IPS DF 6.9 (cell line): Measurements from ENCODE around the gene SNX13.

ENCODE experiments used
- DNase-seq: peaks from one replicate; pipeline ENCODE4 v3.0.0-alpha.2; 2013; ENCODE audit warnings: low read depth, low spot score
- H3K27ac ChIP-seq: one replicate; pipeline ENCODE4 v1.5.1; 2013; ENCODE audit warnings: low read length, control low read depth
- H3K27me3 ChIP-seq: 2 replicates; pipeline ENCODE4 v1.6.1; 2013; ENCODE audit warnings: mild to moderate bottlenecking, low read length; ENCODE audit not compliant: control insufficient read depth, insufficient read depth
- H3K36me3 ChIP-seq: 2 replicates; pipeline ENCODE4 v1.6.1; 2013; ENCODE audit warnings: low read length; ENCODE audit not compliant: control insufficient read depth, insufficient read depth
- H3K4me1 ChIP-seq: 2 replicates; pipeline ENCODE4 v1.6.1; 2013; ENCODE audit warnings: low read length; ENCODE audit not compliant: control insufficient read depth, insufficient read depth
- H3K4me3 ChIP-seq: 2 replicates; pipeline ENCODE4 v1.5.1; 2013; ENCODE audit warnings: mild to moderate bottlenecking, low read length
- H3K9me3 ChIP-seq: 2 replicates; pipeline ENCODE4 v1.6.1; 2013; ENCODE audit warnings: low read length, inconsistent platforms; ENCODE audit not compliant: control insufficient read depth, insufficient read depth
- WGBS: extraction: QIAGEN DNeasy Blood & Tissue Kit; methylation state at CpG from one replicate; pipeline ENCODE4 v1.1.7; 2013; ENCODE audit warnings: mixed read lengths, missing lambda C conversion rate; ENCODE audit not compliant: insufficient read length, insufficient coverage; 5-methylcytosine and 5-hydroxymethylcytosine counted together

The SNX13 gene

GRCh38 chr7:17882685-17883084 lies 57.6 kb downstream of the SNX13 start:
- no CpG with 5 or more reads among the region's 6 CpGs for WGBS
- no peaks in the 10 kb centered on the region for H3K36me3 ChIP-seq

GRCh38 chr7:17879075-17879661 lies 61.1 kb downstream of the SNX13 start:
- Histone ChIP-seq H3K4me1 (no peaks in the 10 kb centered on the region), H3K9me3 (no peaks in the 10 kb centered on the region), H3K36me3 (no peaks in the 10 kb centered on the region), H3K4me3 (no peak overlapping the region), H3K27me3 (no peaks in the 10 kb centered on the region), H3K27ac (no peak overlapping the region)
- no peak for DNase-seq
- no CpG with 5 or more reads among the region's 2 CpGs for WGBS

More at GRCh38 chr7:17882685-17883084, 57.6 kb downstream of the SNX13 start:
- no peaks in the 10 kb centered on the region for H3K27me3 ChIP-seq
- H3K9me3 ChIP-seq, result no peaks in the 10 kb centered on the region
- H3K4me3 ChIP-seq, result no peak overlapping the region
- DNase-seq, result no peak
- H3K27ac ChIP-seq, result no peak overlapping the region
- H3K4me1 ChIP-seq, result no peaks in the 10 kb centered on the region

GRCh38 chr7:17878627-17879026 lies 61.7 kb downstream of the SNX13 start:
- DNase-seq, result no peak
- WGBS, result no CpG with 5 or more reads among the region's 1 CpG

GRCh38 chr7:17871815-17872533 lies 68.3 kb downstream of the SNX13 start:
- no peak overlapping the region for H3K4me3 ChIP-seq
- H3K36me3 ChIP-seq, result peaks cover 2% of the 10 kb centered on the region; the same call in 1 of the 2 replicates
- H3K4me1 ChIP-seq, result no peaks in the 10 kb centered on the region
- no peaks in the 10 kb centered on the region for H3K27me3 ChIP-seq
- no CpG with 5 or more reads among the region's 8 CpGs for WGBS
- H3K9me3 ChIP-seq, result no peaks in the 10 kb centered on the region
- no peak for DNase-seq
- H3K27ac ChIP-seq, result no peak overlapping the region

More at GRCh38 chr7:17878627-17879026, 61.7 kb downstream of the SNX13 start:
- no peaks in the 10 kb centered on the region for H3K36me3 ChIP-seq
- no peak overlapping the region for H3K4me3 ChIP-seq
- no peaks in the 10 kb centered on the region for H3K4me1 ChIP-seq
- no peak overlapping the region for H3K27ac ChIP-seq
- no peaks in the 10 kb centered on the region for H3K27me3 ChIP-seq
- no peaks in the 10 kb centered on the region for H3K9me3 ChIP-seq

- Histone ChIP-seq H3K4me3 (no peak overlapping the region), H3K9me3 (no peaks in the 10 kb centered on the region), H3K4me1 (no peaks in the 10 kb centered on the region), H3K27ac (no peak overlapping the region), H3K36me3 (peaks cover 2% of the 10 kb centered on the region; the same call in 1 of the 2 replicates), H3K27me3 (no peaks in the 10 kb centered on the region)
- no CpG with 5 or more reads among the region's 2 CpGs for WGBS
- DNase-seq, result no peak
Measured at GRCh38 chr7:17870406-17870805, 69.9 kb downstream of the SNX13 start.

GRCh38 chr7:17863809-17864143 lies 76.5 kb downstream of the SNX13 start:
- Histone ChIP-seq H3K4me3 (no peak overlapping the region), H3K9me3 (no peaks in the 10 kb centered on the region), H3K36me3 (peaks cover 2% of the 10 kb centered on the region; the same call in 1 of the 2 replicates), H3K4me1 (no peaks in the 10 kb centered on the region), H3K27ac (no peak overlapping the region), H3K27me3 (no peaks in the 10 kb centered on the region)
- no peak for DNase-seq

- H3K4me1 ChIP-seq, result no peaks in the 10 kb centered on the region
- DNase-seq, result no peak
- no peak overlapping the region for H3K27ac ChIP-seq
- H3K27me3 ChIP-seq, result no peaks in the 10 kb centered on the region
- no peak overlapping the region for H3K4me3 ChIP-seq
- peaks cover 2% of the 10 kb centered on the region; the same call in 1 of the 2 replicates for H3K36me3 ChIP-seq
- WGBS, result no CpG with 5 or more reads among the region's 7 CpGs
- no peaks in the 10 kb centered on the region for H3K9me3 ChIP-seq
Measured at GRCh38 chr7:17863095-17863808, 77.0 kb downstream of the SNX13 start.

- no peaks in the 10 kb centered on the region for H3K4me1 ChIP-seq
- no peak for DNase-seq
- H3K4me3 ChIP-seq, result no peak overlapping the region
- H3K36me3 ChIP-seq, result no peaks in the 10 kb centered on the region
- no peaks in the 10 kb centered on the region for H3K9me3 ChIP-seq
- no CpG with 5 or more reads among the region's 1 CpG for WGBS
- no peak overlapping the region for H3K27ac ChIP-seq
- no peaks in the 10 kb centered on the region for H3K27me3 ChIP-seq
Measured at GRCh38 chr7:17856251-17856650, 84.0 kb downstream of the SNX13 start.

GRCh38 chr7:17855202-17855601 lies 85.1 kb downstream of the SNX13 start:
- Histone ChIP-seq H3K27ac (no peak overlapping the region), H3K36me3 (no peaks in the 10 kb centered on the region), H3K4me1 (no peaks in the 10 kb centered on the region), H3K9me3 (no peaks in the 10 kb centered on the region), H3K27me3 (no peaks in the 10 kb centered on the region), H3K4me3 (no peak overlapping the region)
- no peak for DNase-seq
- no CpG with 5 or more reads among the region's 1 CpG for WGBS

GRCh38 chr7:17854261-17855047 lies 85.8 kb downstream of the SNX13 start:
- H3K4me1 ChIP-seq, result no peaks in the 10 kb centered on the region
- no peaks in the 10 kb centered on the region for H3K27me3 ChIP-seq
- H3K4me3 ChIP-seq, result no peak overlapping the region
- H3K9me3 ChIP-seq, result no peaks in the 10 kb centered on the region
- no peak for DNase-seq
- WGBS, result no CpG with 5 or more reads among the region's 3 CpGs
- no peak overlapping the region for H3K27ac ChIP-seq
- H3K36me3 ChIP-seq, result no peaks in the 10 kb centered on the region
